ENCODE measurements around the gene SKP1.

DNA sequence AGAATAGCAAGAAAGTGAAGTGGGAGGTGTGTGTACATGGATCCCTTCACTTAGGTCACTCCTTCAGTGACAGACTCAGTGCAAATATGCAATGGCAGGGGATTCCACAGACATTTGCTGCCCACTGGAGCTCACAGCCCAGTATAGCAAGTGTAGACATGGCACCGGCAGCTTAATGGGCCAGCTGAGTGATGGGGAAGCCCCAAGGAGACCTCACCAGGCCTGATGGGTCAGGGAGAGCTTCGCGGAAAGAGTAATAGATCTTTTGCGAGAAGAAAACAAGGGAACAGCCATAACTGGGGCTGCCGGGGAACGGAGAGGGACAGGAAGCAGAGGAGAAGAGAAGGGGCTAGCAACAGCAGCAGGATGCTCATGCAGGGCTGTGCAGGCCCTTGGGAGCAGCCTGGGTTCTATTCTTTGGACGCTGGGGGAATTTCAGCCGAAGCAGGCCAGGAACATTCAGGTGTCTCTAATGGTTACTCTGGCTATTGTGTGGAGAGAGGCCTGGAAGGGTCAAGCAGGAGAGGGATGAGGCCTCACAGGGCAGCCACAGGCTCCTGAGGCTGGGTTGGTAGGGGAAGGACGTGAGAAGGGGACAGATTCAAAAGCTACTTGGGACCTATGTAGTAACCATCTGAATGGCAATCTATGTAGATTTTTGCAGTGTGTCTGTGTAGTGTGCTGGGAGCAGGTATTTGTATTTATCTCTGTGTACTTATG, 35.3 kb downstream of the SKP1 start:
- TF ChIP-seq CTCF (IDR thresholded peaks at IDR 0.05) (no peak), POLR2A (IDR thresholded peaks at IDR 0.05) (no peak), POLR2AphosphoS5 (IDR thresholded peaks at IDR 0.05) (no peak)

Data from transverse colon (tissue), 4 donors.